ENCODE data around the gene IL15RA. TPM values are rescaled to one million over a fixed set of nuclear protein-coding genes. Genes with fewer than 3 reads are reported as not detected.

IL15RA gene
- total RNA-seq, 1 donor from 2014 or later: 0.40 TPM

- peak; percentile 76 for DNase-seq (ENCODE audit: extremely low spot score, unreplicated experiment)
- H3K36me3 Mint-ChIP-seq (ENCODE audit: unreplicated experiment): no peaks in the 10 kb centered on the region
- no peak overlapping the region for H3K4me3 Mint-ChIP-seq (ENCODE audit: unreplicated experiment)
- H3K9me3 Mint-ChIP-seq (ENCODE audit: unreplicated experiment): no peaks in the 10 kb centered on the region
- H3K27me3 Mint-ChIP-seq (ENCODE audit: unreplicated experiment): peaks cover 46% of the 10 kb centered on the region
- no peaks in the 10 kb centered on the region for H3K4me1 Mint-ChIP-seq (ENCODE audit: unreplicated experiment)
- TF ChIP-seq CTCF (IDR thresholded peaks at IDR 0.05): no peak
- no peak overlapping the region for H3K27ac Mint-ChIP-seq (ENCODE audit: unreplicated experiment)
These were observed 22.3 kb upstream of the IL15RA start for GRCh38 chr10:5999440-6000165.

- peak; percentile 17 for DNase-seq (ENCODE audit: extremely low spot score, unreplicated experiment)
- TF ChIP-seq CTCF (IDR thresholded peaks at IDR 0.05): no peak
- Mint-ChIP-seq H3K4me3 (ENCODE audit: unreplicated experiment) (no peak overlapping the region), H3K27me3 (ENCODE audit: unreplicated experiment) (peaks cover 52% of the 10 kb centered on the region), H3K36me3 (ENCODE audit: unreplicated experiment) (peaks cover 4% of the 10 kb centered on the region), H3K4me1 (ENCODE audit: unreplicated experiment) (no peaks in the 10 kb centered on the region), H3K27ac (ENCODE audit: unreplicated experiment) (no peak overlapping the region), H3K9me3 (ENCODE audit: unreplicated experiment) (peaks cover 21% of the 10 kb centered on the region)
These were observed 19.4 kb upstream of the IL15RA start for GRCh38 chr10:5996696-5997095.

GRCh38 chr10:5992398-5992797 lies 15.1 kb upstream of the IL15RA start:
- H3K4me1 Mint-ChIP-seq (ENCODE audit: unreplicated experiment): no peaks in the 10 kb centered on the region
- peaks cover 4% of the 10 kb centered on the region for H3K36me3 Mint-ChIP-seq (ENCODE audit: unreplicated experiment)
- no peak overlapping the region for H3K4me3 Mint-ChIP-seq (ENCODE audit: unreplicated experiment)
- H3K27me3 Mint-ChIP-seq (ENCODE audit: unreplicated experiment): peaks cover 54% of the 10 kb centered on the region
- H3K9me3 Mint-ChIP-seq (ENCODE audit: unreplicated experiment): peaks cover 27% of the 10 kb centered on the region
- no peak for DNase-seq (ENCODE audit: extremely low spot score, unreplicated experiment)
- no peak overlapping the region for H3K27ac Mint-ChIP-seq (ENCODE audit: unreplicated experiment)
- TF ChIP-seq CTCF (IDR thresholded peaks at IDR 0.05): no peak

- H3K36me3 Mint-ChIP-seq (ENCODE audit: unreplicated experiment): peaks cover 4% of the 10 kb centered on the region
These were observed 14.4 kb upstream of the IL15RA start for GRCh38 chr10:5991708-5992107.

More at GRCh38 chr10:5991708-5992107, 14.4 kb upstream of the IL15RA start:
- no peak for DNase-seq (ENCODE audit: extremely low spot score, unreplicated experiment)
- no peaks in the 10 kb centered on the region for H3K4me1 Mint-ChIP-seq (ENCODE audit: unreplicated experiment)
- no peak for TF ChIP-seq CTCF (IDR thresholded peaks at IDR 0.05)
- no peak overlapping the region for H3K27ac Mint-ChIP-seq (ENCODE audit: unreplicated experiment)
- peaks cover 27% of the 10 kb centered on the region for H3K9me3 Mint-ChIP-seq (ENCODE audit: unreplicated experiment)
- no peak overlapping the region for H3K4me3 Mint-ChIP-seq (ENCODE audit: unreplicated experiment)
- H3K27me3 Mint-ChIP-seq (ENCODE audit: unreplicated experiment): peaks cover 55% of the 10 kb centered on the region
